Measurements from ENCODE around the gene RDM1. TPM values are rescaled to one million over a fixed set of nuclear protein-coding genes. Genes with fewer than 3 reads are reported as not detected.

The RDM1 gene
- total RNA-seq, 2 experiments from 2014 or later = 4.1 to 11.0 TPM

GRCh38 chr17:35912339-35912912 is 18.1 kb downstream of the RDM1 start:
- no TSS peak for BruUV-seq (replicated peaks)
- CTCF ChIA-PET (ENCODE audit: unreplicated experiment) = no interaction called here

GRCh38 chr17:35909408-35909807 is 21.2 kb downstream of the RDM1 start:
- no TSS peak for BruUV-seq (replicated peaks)
- CTCF ChIA-PET (ENCODE audit: unreplicated experiment) = no interaction called here
- Histone ChIP-seq H2AFZ (ENCODE audit: low read length) (no peak overlapping the region), H3K79me2 (ENCODE audit: insufficient read depth, low read depth, low read length) (no peaks in the 10 kb centered on the region), H3K4me3 (ENCODE audit: low read depth, low read length, poor library complexity, severe bottlenecking) (no peak overlapping the region), H4K20me1 (ENCODE audit: insufficient read depth, low read length) (no peaks in the 10 kb centered on the region), H3K9me3 (ENCODE audit: low read length) (no peaks in the 10 kb centered on the region), H3K36me3 (ENCODE audit: insufficient read depth, low read length) (no peaks in the 10 kb centered on the region), H3K27ac (ENCODE audit: low read depth, low read length, poor library complexity, severe bottlenecking) (no peak overlapping the region), H3K9me2 (ENCODE audit: insufficient read depth, low read length) (no peaks in the 10 kb centered on the region), H3K4me1 (ENCODE audit: insufficient read depth, low read length, poor library complexity, severe bottlenecking) (no peaks in the 10 kb centered on the region), H3K4me2 (ENCODE audit: low read length) (no peak overlapping the region)
- intact Hi-C loops (cut with micrococcal nuclease; ENCODE audit: unreplicated experiment) = no loop called here
- DNase-seq (ENCODE audit: low spot score) = no peak
- TF ChIP-seq CTCF (conservative IDR thresholded peaks at IDR 0.05; ENCODE audit: low read length) (no peak), EZH2phosphoT487 (IDR thresholded peaks at IDR 0.05; ENCODE audit: borderline replicate concordance, low read depth, low read length) (no peak)
- POLR2A ChIA-PET = no interaction called here

More at GRCh38 chr17:35912339-35912912, 18.1 kb downstream of the RDM1 start:
- Histone ChIP-seq H3K36me3 (ENCODE audit: insufficient read depth, low read length) (no peaks in the 10 kb centered on the region), H3K4me3 (ENCODE audit: low read depth, low read length, poor library complexity, severe bottlenecking) (no peak overlapping the region), H4K20me1 (ENCODE audit: insufficient read depth, low read length) (no peaks in the 10 kb centered on the region), H3K27ac (ENCODE audit: low read depth, low read length, poor library complexity, severe bottlenecking) (no peak overlapping the region), H2AFZ (ENCODE audit: low read length) (no peak overlapping the region), H3K4me1 (ENCODE audit: insufficient read depth, low read length, poor library complexity, severe bottlenecking) (no peaks in the 10 kb centered on the region), H3K79me2 (ENCODE audit: insufficient read depth, low read depth, low read length) (no peaks in the 10 kb centered on the region), H3K4me2 (ENCODE audit: low read length) (no peak overlapping the region), H3K9me2 (ENCODE audit: insufficient read depth, low read length) (no peaks in the 10 kb centered on the region), H3K9me3 (ENCODE audit: low read length) (no peaks in the 10 kb centered on the region)
- POLR2A ChIA-PET = no interaction called here
- intact Hi-C loops (cut with micrococcal nuclease; ENCODE audit: unreplicated experiment) = no loop called here
- no peak for DNase-seq (ENCODE audit: low spot score)
- TF ChIP-seq EZH2phosphoT487 (IDR thresholded peaks at IDR 0.05; ENCODE audit: borderline replicate concordance, low read depth, low read length) = no peak
- no peak for TF ChIP-seq CTCF (conservative IDR thresholded peaks at IDR 0.05; ENCODE audit: low read length)

GRCh38 chr17:35907691-35908090 is 22.9 kb downstream of the RDM1 start:
- POLR2A ChIA-PET = no interaction called here
- H3K9me3 ChIP-seq (ENCODE audit: low read length) = no peaks in the 10 kb centered on the region
- no peaks in the 10 kb centered on the region for H3K36me3 ChIP-seq (ENCODE audit: insufficient read depth, low read length)
- BruUV-seq (replicated peaks) = no TSS peak
- no peak for DNase-seq (ENCODE audit: low spot score)
- H3K4me2 ChIP-seq (ENCODE audit: low read length) = no peak overlapping the region
- intact Hi-C loops (cut with micrococcal nuclease; ENCODE audit: unreplicated experiment) = no loop called here
- TF ChIP-seq EZH2phosphoT487 (IDR thresholded peaks at IDR 0.05; ENCODE audit: borderline replicate concordance, low read depth, low read length) = no peak
- no peak for TF ChIP-seq CTCF (conservative IDR thresholded peaks at IDR 0.05; ENCODE audit: low read length)
- no peaks in the 10 kb centered on the region for H4K20me1 ChIP-seq (ENCODE audit: insufficient read depth, low read length)
- H3K79me2 ChIP-seq (ENCODE audit: insufficient read depth, low read depth, low read length) = no peaks in the 10 kb centered on the region
- CTCF ChIA-PET (ENCODE audit: unreplicated experiment) = no interaction called here
- no peak overlapping the region for H3K4me3 ChIP-seq (ENCODE audit: low read depth, low read length, poor library complexity, severe bottlenecking)
- no peaks in the 10 kb centered on the region for H3K9me2 ChIP-seq (ENCODE audit: insufficient read depth, low read length)
- H3K4me1 ChIP-seq (ENCODE audit: insufficient read depth, low read length, poor library complexity, severe bottlenecking) = no peaks in the 10 kb centered on the region
- no peak overlapping the region for H2AFZ ChIP-seq (ENCODE audit: low read length)
- H3K27ac ChIP-seq (ENCODE audit: low read depth, low read length, poor library complexity, severe bottlenecking) = no peak overlapping the region
